IMR-90 (cell line): ENCODE measurements around the gene CRTC1. TPM values are rescaled to one million over a fixed set of nuclear protein-coding genes. Genes with fewer than 3 reads are reported as not detected.

Source experiments
- ATAC-seq: fragments of 200-7000 bp; cut with Tn5 transposase; 2 replicates; pipeline ENCODE4 v1.9.1; 2020; ENCODE audit warnings: low read depth, mild to moderate bottlenecking, moderate library complexity
- BruUV-seq: library from RNA; stranded (reverse); fragments of 400-500 nt; replicated peaks from 2 replicates; lab custom pipeline; 2021; lab: Mats Ljungman, UMichigan
- CTCF ChIA-PET: fragments of 300-600 bp; formaldehyde crosslinking; extraction: SDS; loops from one replicate; lab custom pipeline; 2021; ENCODE audit warnings: antibody characterized with exemption; lab: Yijun Ruan, JAX
- POLR2A ChIA-PET: fragments of 300-600 bp; sonication (Branson Sonifier 250); formaldehyde crosslinking; loops from one replicate; lab custom pipeline; 2022; ENCODE audit warnings: antibody characterized with exemption; ENCODE audit not compliant: unreplicated experiment; lab: Charles Lee
- DNase-seq: peaks from one replicate; pipeline ENCODE4 v3.0.0; 2013
- H2AFZ ChIP-seq: replicated peaks from 2 replicates; pipeline ENCODE3; 2013; ENCODE audit warnings: low read length, mild to moderate bottlenecking; ENCODE audit not compliant: poor library complexity
- H2AK5ac ChIP-seq: 2 replicates; pipeline ENCODE4 v1.6.1; 2013; ENCODE audit warnings: low read depth, low read length, inconsistent platforms
- H2AK9ac ChIP-seq: replicated peaks from 2 replicates; pipeline ENCODE3; 2013; ENCODE audit warnings: mild to moderate bottlenecking, low read depth, low read length, moderate library complexity; ENCODE audit not compliant: poor library complexity
- H2BK120ac ChIP-seq: 2 replicates; pipeline ENCODE4 v1.6.1; 2013; ENCODE audit warnings: low read depth, low read length, inconsistent platforms
- H2BK15ac ChIP-seq: 3 replicates; pipeline ENCODE4 v1.6.1; 2013; ENCODE audit warnings: low read depth, low read length, inconsistent platforms
- H2BK20ac ChIP-seq: 2 replicates; pipeline ENCODE4 v1.6.1; 2013; ENCODE audit warnings: low read depth, mild to moderate bottlenecking, inconsistent platforms, low read length, moderate library complexity
- H2BK5ac ChIP-seq: 2 replicates; pipeline ENCODE4 v1.6.1; 2013; ENCODE audit warnings: mild to moderate bottlenecking, low read depth, low read length, inconsistent platforms; ENCODE audit not compliant: poor library complexity, severe bottlenecking
- H3K14ac ChIP-seq: replicated peaks from 2 replicates; pipeline ENCODE4 v1.6.1; 2013; ENCODE audit warnings: low read depth, low read length, inconsistent platforms
- H3K18ac ChIP-seq: 2 replicates; pipeline ENCODE4 v1.6.1; 2013; ENCODE audit warnings: low read depth, low read length, control low read depth
- H3K23ac ChIP-seq: 2 replicates; pipeline ENCODE4 v1.6.1; 2013; ENCODE audit warnings: low read depth, low read length, inconsistent platforms
- H3K27ac ChIP-seq: 2 replicates; pipeline ENCODE4 v1.5.1; 2013; ENCODE audit warnings: mild to moderate bottlenecking, control low read depth, low read length; ENCODE audit not compliant: insufficient read depth
- H3K27me3 ChIP-seq: 2 replicates; pipeline ENCODE4 v1.6.1; 2013; ENCODE audit warnings: low read length; ENCODE audit not compliant: control insufficient read depth, insufficient read depth
- H3K36me3 ChIP-seq: 2 replicates; pipeline ENCODE4 v1.6.1; 2013; ENCODE audit warnings: low read length, mixed read lengths; ENCODE audit not compliant: control insufficient read depth, insufficient read depth
- H3K4ac ChIP-seq: 2 replicates; pipeline ENCODE4 v1.6.1; 2013; ENCODE audit warnings: low read depth, low read length, inconsistent platforms
- H3K4me1 ChIP-seq: 2 replicates; pipeline ENCODE4 v1.6.1; 2013; ENCODE audit warnings: low read length, mixed read lengths; ENCODE audit not compliant: control insufficient read depth, insufficient read depth
- H3K4me2 ChIP-seq: 2 replicates; pipeline ENCODE4 v1.6.1; 2013; ENCODE audit warnings: low read depth, mild to moderate bottlenecking, control low read depth, low read length, moderate library complexity
- H3K4me3 ChIP-seq: 2 replicates; pipeline ENCODE4 v1.5.1; 2013; ENCODE audit warnings: low read depth, mild to moderate bottlenecking, control low read depth, low read length, moderate library complexity; ENCODE audit not compliant: insufficient read depth
- H3K56ac ChIP-seq: 2 replicates; pipeline ENCODE4 v1.6.1; 2013; ENCODE audit warnings: low read length, inconsistent platforms; ENCODE audit not compliant: insufficient read depth; ENCODE audit errors: extremely low read depth
- H3K79me1 ChIP-seq, 2 experiments: 2 replicates each; pipeline ENCODE4 v1.6.1; 2013; ENCODE audit warnings: low read length in 2 of 2, inconsistent platforms in 1 of 2, low read depth in 1 of 2
- H3K9ac ChIP-seq: 2 replicates; pipeline ENCODE4 v1.6.1; 2013; ENCODE audit warnings: low read depth, low read length, control low read depth
- H3K9me1 ChIP-seq: 2 replicates; pipeline ENCODE4 v1.6.1; 2013; ENCODE audit warnings: low read length, inconsistent platforms; ENCODE audit not compliant: insufficient read depth
- H3K9me3 ChIP-seq: 2 replicates; pipeline ENCODE4 v1.6.1; 2013; ENCODE audit warnings: low read length; ENCODE audit not compliant: control insufficient read depth, insufficient read depth
- H4K20me1 ChIP-seq: 2 replicates; pipeline ENCODE4 v1.6.1; 2013; ENCODE audit warnings: low read length, inconsistent platforms; ENCODE audit not compliant: insufficient read depth
- H4K5ac ChIP-seq: 2 replicates; pipeline ENCODE4 v1.6.1; 2013; ENCODE audit warnings: mild to moderate bottlenecking, low read depth, low read length, control low read depth
- H4K8ac ChIP-seq, 2 experiments: 2 replicates each; pipeline ENCODE4 v1.6.1; 2013; ENCODE audit warnings: low read depth in 2 of 2, low read length in 2 of 2, control low read depth in 1 of 2, inconsistent platforms in 1 of 2
- H4K91ac ChIP-seq: 2 replicates; pipeline ENCODE4 v1.6.1; 2013; ENCODE audit warnings: low read depth, low read length, inconsistent platforms; ENCODE audit not compliant: insufficient read depth
- BHLHE40 ChIP-seq: fragments of 150-350 bp; IDR thresholded peaks from 2 replicates; pipeline ENCODE4 v1.6.1; 2016; ENCODE audit warnings: mild to moderate bottlenecking, low read depth, low read length
- CHD1 ChIP-seq: IDR thresholded peaks from 2 replicates; pipeline ENCODE4 v1.6.1; 2012; ENCODE audit warnings: low read depth, low read length, improper control_type of control experiment
- FOS ChIP-seq: fragments of 150-350 bp; IDR thresholded peaks from 2 replicates; pipeline ENCODE4 v1.6.1; 2016; ENCODE audit warnings: low read depth, low read length
- MAFK ChIP-seq: IDR thresholded peaks from 2 replicates; pipeline ENCODE4 v1.6.1; 2012; ENCODE audit warnings: low read depth, low read length, improper control_type of control experiment
- MAZ ChIP-seq: IDR thresholded peaks from 2 replicates; pipeline ENCODE4 v1.6.1; 2012; ENCODE audit warnings: low read depth, mild to moderate bottlenecking, low read length, improper control_type of control experiment, moderate library complexity, borderline replicate concordance
- MXI1 ChIP-seq: IDR thresholded peaks from 2 replicates; pipeline ENCODE4 v1.6.1; 2012; ENCODE audit warnings: low read depth, mild to moderate bottlenecking, low read length, moderate library complexity, borderline replicate concordance
- NFE2L2 ChIP-seq: fragments of 150-350 bp; IDR thresholded peaks from 2 replicates; pipeline ENCODE4 v1.6.1; 2016; ENCODE audit warnings: low read depth, mild to moderate bottlenecking, low read length
- POLR2A ChIP-seq: IDR thresholded peaks from 2 replicates; pipeline ENCODE4 v1.6.1; 2012; ENCODE audit warnings: mild to moderate bottlenecking, low read depth, low read length
- RAD21 ChIP-seq: IDR thresholded peaks from 2 replicates; pipeline ENCODE4 v1.6.1; 2012; ENCODE audit warnings: low read length, improper control_type of control experiment
- RCOR1 ChIP-seq: IDR thresholded peaks from 2 replicates; pipeline ENCODE4 v1.6.1; 2012; ENCODE audit warnings: mild to moderate bottlenecking, low read length, improper control_type of control experiment; ENCODE audit not compliant: insufficient replicate concordance
- RFX5 ChIP-seq: IDR thresholded peaks from 2 replicates; pipeline ENCODE4 v1.8.0; 2012; ENCODE audit warnings: low read depth, mild to moderate bottlenecking, low read length, moderate library complexity
- SMC3 ChIP-seq: fragments of 150-350 bp; IDR thresholded peaks from 2 replicates; pipeline ENCODE4 v1.6.1; 2016; ENCODE audit warnings: low read depth, mild to moderate bottlenecking, antibody characterized with exemption, low read length, moderate library complexity
- WGBS, 2 experiments: methylation state at CpG; one replicate each; pipeline versions ENCODE4 v1.1.5 to v1.1.7; 2013; ENCODE audit warnings: missing lambda C conversion rate in 2 of 2; ENCODE audit not compliant: insufficient read length in 1 of 2; ENCODE audit errors: extremely low coverage in 2 of 2; 5-methylcytosine and 5-hydroxymethylcytosine counted together
- dilution Hi-C: fragments of 300-500 bp; cut with HindIII; formaldehyde crosslinking; loops from one replicate; pipeline ENCODE4 v1.14.3; 2018; ENCODE audit warnings: low sequenced_read_pairs; ENCODE audit not compliant: unreplicated experiment
- in situ Hi-C: fragments of 300-500 bp; cut with MboI; formaldehyde crosslinking; loops from 3 replicates; pipeline ENCODE4 v1.14.3; 2019; ENCODE audit warnings: low sequenced_read_pairs, inconsistent platforms, mixed read lengths
- intact Hi-C: fragments of 100-400 bp; cut with micrococcal nuclease; formaldehyde crosslinking; loops from 2 replicates; pipeline ENCODE4 v1.10.0; 2022
- polyA plus RNA-seq, 3 experiments: library from polyadenylated mRNA; depleted of rRNA; stranded (reverse); fragments of >200 nt; gene quantifications; 2 replicates each; pipeline ENCODE4 v1.2.3, GENCODE V29; 2012; ENCODE audit warnings: low replicate concordance in 1 of 3
- total RNA-seq: library from RNA; depleted of rRNA; stranded (reverse); fragments of >200 nt; gene quantifications from 2 replicates; pipeline ENCODE4 v1.2.3, GENCODE V29; 2012
- TF ChIP-seq, protein P1 (sequence below): fragments of 150-350 bp; IDR thresholded peaks from 2 replicates; pipeline ENCODE4 v1.6.1; 2016; ENCODE audit warnings: low read depth, mild to moderate bottlenecking, low read length, moderate library complexity, borderline replicate concordance
- TF ChIP-seq, protein P2 (sequence below): fragments of 150-350 bp; IDR thresholded peaks from 2 replicates; pipeline ENCODE4 v1.6.1; 2017; ENCODE audit warnings: mild to moderate bottlenecking, antibody characterized with exemption, low read length, low read depth
- TF ChIP-seq, protein P3 (sequence below): conservative IDR thresholded peaks from 2 replicates; pipeline ENCODE4 v1.5.1; 2012; ENCODE audit warnings: mild to moderate bottlenecking, low read depth, low read length, improper control_type of control experiment

The CRTC1 gene
- total and polyA plus RNA-seq, 2 of the 4 experiments (the other 2 are of a cell fraction) = 0.18 to 5.7 TPM

DNA sequence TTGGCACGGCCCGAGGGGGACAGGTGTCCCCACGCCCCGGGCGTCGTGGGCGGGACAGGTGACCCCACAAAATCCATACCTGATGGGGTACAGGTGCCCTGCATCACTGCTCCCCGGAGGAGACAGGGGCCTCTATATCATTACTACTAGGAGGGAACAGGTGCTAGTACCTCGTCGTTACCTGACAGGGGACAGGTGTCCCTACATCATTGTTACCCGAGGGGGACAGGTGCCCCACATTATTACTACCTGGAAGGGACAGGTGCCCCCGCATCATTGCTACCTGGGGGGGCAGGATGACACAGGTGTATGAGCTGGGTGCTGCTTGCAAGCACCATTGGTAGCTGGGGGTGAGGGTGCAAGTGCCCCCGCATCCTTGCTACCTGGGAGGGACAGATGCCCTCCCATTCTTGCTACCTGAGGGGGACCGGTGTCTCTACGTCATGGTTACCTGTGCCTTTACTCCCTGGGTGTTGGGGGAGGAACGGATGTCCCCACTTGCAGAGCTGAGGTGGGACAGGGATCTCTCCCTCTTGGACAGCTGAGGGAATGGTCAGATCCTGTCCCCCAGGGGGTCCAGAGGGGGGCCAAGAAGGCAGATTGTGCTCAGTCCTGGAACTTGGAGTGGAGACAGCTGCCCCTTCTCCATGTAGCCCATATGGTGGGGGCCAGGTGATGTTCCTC lies 620 bp downstream of the CRTC1 start:
- peak overlapping the region; percentile 95 for H3K4me2 ChIP-seq
- H3K9me3 ChIP-seq = no peaks in the 10 kb centered on the region
- no peak for ATAC-seq
- no peak overlapping the region for H3K27ac ChIP-seq
- H3K79me1 ChIP-seq = peaks cover 28 to 45% of the 10 kb centered on the region in 2 experiments
- H2BK120ac ChIP-seq = no peak overlapping the region
- ChIA-PET CTCF (no interaction called here), POLR2A (no interaction called here)
- peak overlapping the region; percentile 77 for H3K4me3 ChIP-seq
- H4K91ac ChIP-seq = no peak overlapping the region
- H4K20me1 ChIP-seq = peaks cover 33% of the 10 kb centered on the region
- dilution Hi-C loops (no loop called here), intact Hi-C loops (no loop called here), in situ Hi-C loops (no loop called here)
- no peaks in the 10 kb centered on the region for H3K27me3 ChIP-seq
- H3K4ac ChIP-seq = peak overlapping the region; percentile 50
- peak overlapping the region; percentile 23; the same call in 1 of the 2 replicates for H3K14ac ChIP-seq
- H2AK5ac ChIP-seq = peak overlapping the region; percentile 95
- peaks cover 14% of the 10 kb centered on the region for H3K9me1 ChIP-seq
- H3K36me3 ChIP-seq = no peaks in the 10 kb centered on the region
- peaks cover 19% of the 10 kb centered on the region for H3K4me1 ChIP-seq
- peak overlapping the region; percentile 82 for H2AFZ ChIP-seq
- peak overlapping the region; percentile 51 to 75; a peak in 2 of 4 replicates for H4K8ac ChIP-seq
- peak overlapping the region; percentile 30; the same call in 1 of the 2 replicates for H3K9ac ChIP-seq
- no peak for DNase-seq
- no peak overlapping the region for H2BK5ac ChIP-seq
- BruUV-seq = no TSS peak
- WGBS, 2 experiments = no CpG with 5 or more reads among the region's 16 CpGs
- H2BK20ac ChIP-seq = peak overlapping the region; percentile 1; the same call in 1 of the 2 replicates
- no peak overlapping the region for H3K56ac ChIP-seq
- no peak overlapping the region for H3K18ac ChIP-seq
- H3K23ac ChIP-seq = peak overlapping the region; percentile 72; the same call in 1 of the 2 replicates
- H2BK15ac ChIP-seq = no peak overlapping the region; the same call in 2 of the 3 replicates
- peak overlapping the region; percentile 97 for H2AK9ac ChIP-seq
- H4K5ac ChIP-seq = no peak overlapping the region
- no peak for TF ChIP-seq CHD1
- TF ChIP-seq, protein P1, sequence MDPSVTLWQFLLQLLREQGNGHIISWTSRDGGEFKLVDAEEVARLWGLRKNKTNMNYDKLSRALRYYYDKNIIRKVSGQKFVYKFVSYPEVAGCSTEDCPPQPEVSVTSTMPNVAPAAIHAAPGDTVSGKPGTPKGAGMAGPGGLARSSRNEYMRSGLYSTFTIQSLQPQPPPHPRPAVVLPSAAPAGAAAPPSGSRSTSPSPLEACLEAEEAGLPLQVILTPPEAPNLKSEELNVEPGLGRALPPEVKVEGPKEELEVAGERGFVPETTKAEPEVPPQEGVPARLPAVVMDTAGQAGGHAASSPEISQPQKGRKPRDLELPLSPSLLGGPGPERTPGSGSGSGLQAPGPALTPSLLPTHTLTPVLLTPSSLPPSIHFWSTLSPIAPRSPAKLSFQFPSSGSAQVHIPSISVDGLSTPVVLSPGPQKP = no peak
- TF ChIP-seq MAFK = no peak
- TF ChIP-seq, protein P2, sequence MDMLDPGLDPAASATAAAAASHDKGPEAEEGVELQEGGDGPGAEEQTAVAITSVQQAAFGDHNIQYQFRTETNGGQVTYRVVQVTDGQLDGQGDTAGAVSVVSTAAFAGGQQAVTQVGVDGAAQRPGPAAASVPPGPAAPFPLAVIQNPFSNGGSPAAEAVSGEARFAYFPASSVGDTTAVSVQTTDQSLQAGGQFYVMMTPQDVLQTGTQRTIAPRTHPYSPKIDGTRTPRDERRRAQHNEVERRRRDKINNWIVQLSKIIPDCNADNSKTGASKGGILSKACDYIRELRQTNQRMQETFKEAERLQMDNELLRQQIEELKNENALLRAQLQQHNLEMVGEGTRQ = no peak
- TF ChIP-seq NFE2L2 = no peak
- TF ChIP-seq SMC3 = no peak
- no peak for TF ChIP-seq FOS
- no peak for TF ChIP-seq BHLHE40
- no peak for TF ChIP-seq RAD21
- TF ChIP-seq POLR2A = no peak
- no peak for TF ChIP-seq MXI1
- no peak for TF ChIP-seq MAZ
- TF ChIP-seq, protein P3, sequence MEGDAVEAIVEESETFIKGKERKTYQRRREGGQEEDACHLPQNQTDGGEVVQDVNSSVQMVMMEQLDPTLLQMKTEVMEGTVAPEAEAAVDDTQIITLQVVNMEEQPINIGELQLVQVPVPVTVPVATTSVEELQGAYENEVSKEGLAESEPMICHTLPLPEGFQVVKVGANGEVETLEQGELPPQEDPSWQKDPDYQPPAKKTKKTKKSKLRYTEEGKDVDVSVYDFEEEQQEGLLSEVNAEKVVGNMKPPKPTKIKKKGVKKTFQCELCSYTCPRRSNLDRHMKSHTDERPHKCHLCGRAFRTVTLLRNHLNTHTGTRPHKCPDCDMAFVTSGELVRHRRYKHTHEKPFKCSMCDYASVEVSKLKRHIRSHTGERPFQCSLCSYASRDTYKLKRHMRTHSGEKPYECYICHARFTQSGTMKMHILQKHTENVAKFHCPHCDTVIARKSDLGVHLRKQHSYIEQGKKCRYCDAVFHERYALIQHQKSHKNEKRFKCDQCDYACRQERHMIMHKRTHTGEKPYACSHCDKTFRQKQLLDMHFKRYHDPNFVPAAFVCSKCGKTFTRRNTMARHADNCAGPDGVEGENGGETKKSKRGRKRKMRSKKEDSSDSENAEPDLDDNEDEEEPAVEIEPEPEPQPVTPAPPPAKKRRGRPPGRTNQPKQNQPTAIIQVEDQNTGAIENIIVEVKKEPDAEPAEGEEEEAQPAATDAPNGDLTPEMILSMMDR = no peak
- TF ChIP-seq RCOR1 = no peak
- no peak for TF ChIP-seq RFX5
